Cardiac fibroblast (primary cell): ENCODE data around the gene ERCC1.

ENCODE experiments used
- DNase-seq, 2 donors: peaks; one replicate each; pipeline versions ENCODE4 v3.0.0 to v3.0.0-alpha.2; 2010; ENCODE audit warnings: low read depth in 2 of 2
- H3K4me3 ChIP-seq, 2 donors: replicated peaks in 1 of 2; 1 replicate in 1 of 2; 2 replicates in 1 of 2; pipeline ENCODE4 v1.5.1; 2011; ENCODE audit warnings: low read depth in 2 of 2, low read length in 2 of 2, mild to moderate bottlenecking in 2 of 2, moderate library complexity in 1 of 2
- TF ChIP-seq, protein P1 (sequence below): IDR thresholded peaks from one replicate; pipeline ENCODE4 v1.5.1; 2011; ENCODE audit warnings: low read depth, mild to moderate bottlenecking, low read length, inconsistent platforms

Gene ERCC1

DNA sequence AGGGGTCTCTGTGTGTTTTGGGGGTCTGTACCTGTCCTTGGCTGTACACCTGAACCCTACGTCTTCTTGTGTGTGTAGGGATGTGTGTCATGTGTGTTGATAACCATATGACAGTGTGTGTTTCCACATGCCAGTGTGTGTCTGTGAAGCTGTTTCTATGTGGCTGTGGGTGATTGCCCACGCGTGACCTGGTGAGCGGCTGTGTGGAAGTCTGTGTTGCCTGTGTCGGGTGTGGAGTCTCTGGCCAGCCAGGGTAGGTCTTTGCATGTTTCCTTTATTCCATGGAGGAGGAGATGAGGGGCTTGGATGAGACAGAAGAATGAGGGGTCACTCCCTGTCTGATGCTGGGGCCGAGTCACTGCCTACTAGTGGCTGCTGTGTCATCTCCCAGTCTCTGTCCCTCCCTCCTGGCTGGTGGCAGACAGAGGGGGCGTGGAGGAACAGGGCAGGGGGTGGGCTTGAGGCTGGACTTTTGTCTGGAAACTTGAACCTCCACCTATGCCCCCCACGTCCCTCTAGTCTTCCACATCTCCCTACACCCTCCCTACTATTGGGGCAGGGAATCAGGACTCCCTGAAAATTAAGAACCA, 41.2 kb upstream of the ERCC1 start:
- no peak overlapping the region for H3K4me3 ChIP-seq
- DNase-seq: no peak
- TF ChIP-seq, protein P1, sequence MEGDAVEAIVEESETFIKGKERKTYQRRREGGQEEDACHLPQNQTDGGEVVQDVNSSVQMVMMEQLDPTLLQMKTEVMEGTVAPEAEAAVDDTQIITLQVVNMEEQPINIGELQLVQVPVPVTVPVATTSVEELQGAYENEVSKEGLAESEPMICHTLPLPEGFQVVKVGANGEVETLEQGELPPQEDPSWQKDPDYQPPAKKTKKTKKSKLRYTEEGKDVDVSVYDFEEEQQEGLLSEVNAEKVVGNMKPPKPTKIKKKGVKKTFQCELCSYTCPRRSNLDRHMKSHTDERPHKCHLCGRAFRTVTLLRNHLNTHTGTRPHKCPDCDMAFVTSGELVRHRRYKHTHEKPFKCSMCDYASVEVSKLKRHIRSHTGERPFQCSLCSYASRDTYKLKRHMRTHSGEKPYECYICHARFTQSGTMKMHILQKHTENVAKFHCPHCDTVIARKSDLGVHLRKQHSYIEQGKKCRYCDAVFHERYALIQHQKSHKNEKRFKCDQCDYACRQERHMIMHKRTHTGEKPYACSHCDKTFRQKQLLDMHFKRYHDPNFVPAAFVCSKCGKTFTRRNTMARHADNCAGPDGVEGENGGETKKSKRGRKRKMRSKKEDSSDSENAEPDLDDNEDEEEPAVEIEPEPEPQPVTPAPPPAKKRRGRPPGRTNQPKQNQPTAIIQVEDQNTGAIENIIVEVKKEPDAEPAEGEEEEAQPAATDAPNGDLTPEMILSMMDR: no peak

GRCh38 chr19:45464274-45464673, 40.6 kb upstream of the ERCC1 start:
- TF ChIP-seq, protein P1: no peak
- no peak for DNase-seq
- no peak overlapping the region for H3K4me3 ChIP-seq

- H3K4me3 ChIP-seq: no peak overlapping the region
- TF ChIP-seq, protein P1: no peak
- DNase-seq: no peak
Measured at GRCh38 chr19:45463241-45463640, 39.5 kb upstream of the ERCC1 start.

DNA sequence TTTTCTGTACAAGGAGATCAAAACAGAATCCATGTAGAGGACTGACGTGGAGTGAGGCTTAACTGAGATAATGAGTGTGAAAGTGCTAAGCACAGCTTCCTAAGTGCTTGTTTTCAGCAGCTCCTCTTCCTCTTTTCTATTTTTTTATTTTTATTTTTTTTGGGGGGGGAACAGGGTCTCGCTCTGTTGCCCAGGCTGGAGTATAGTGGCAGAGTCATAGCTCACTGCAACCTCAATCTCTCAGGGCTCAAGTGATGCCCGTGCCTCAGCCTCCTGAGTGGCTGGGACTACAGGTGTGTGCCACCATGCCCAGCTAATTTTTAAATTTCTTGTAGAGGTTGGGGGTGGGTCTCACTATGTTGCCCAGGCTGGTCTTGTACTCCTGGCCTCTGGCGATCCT, 38.5 kb upstream of the ERCC1 start:
- TF ChIP-seq, protein P1: no peak
- DNase-seq: no peak
- H3K4me3 ChIP-seq: no peak overlapping the region

DNA sequence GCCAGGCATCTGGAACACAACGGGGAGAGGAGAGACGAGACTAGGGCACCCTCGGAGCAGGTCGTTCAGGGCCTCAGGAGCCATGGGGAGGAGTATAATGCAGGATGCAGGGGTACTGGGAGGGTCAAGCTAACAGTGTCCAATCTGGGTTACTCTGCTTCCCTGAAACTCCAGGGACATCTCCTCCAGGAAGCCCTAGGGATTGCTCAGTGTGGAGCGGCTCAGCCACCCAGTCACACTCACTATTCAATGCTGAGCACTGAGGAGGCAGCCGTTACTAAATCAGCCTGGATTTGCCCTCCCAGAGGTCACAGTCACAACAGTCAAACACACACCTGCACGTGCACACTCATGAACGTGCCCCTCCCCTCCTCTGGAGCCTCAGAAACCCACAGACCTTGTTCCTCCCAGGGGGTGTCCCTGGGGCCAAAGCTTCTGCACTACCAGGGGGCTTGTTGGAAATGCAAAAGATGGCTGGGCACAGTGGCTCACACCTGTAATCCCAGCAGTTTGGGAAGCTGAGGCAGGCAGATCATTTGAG, 37.2 kb upstream of the ERCC1 start:
- H3K4me3 ChIP-seq: no peak overlapping the region
- no peak for DNase-seq
- TF ChIP-seq, protein P1: no peak

GRCh38 chr19:45457776-45458175, 34.1 kb upstream of the ERCC1 start:
- H3K4me3 ChIP-seq: no peak overlapping the region
- no peak for DNase-seq
- TF ChIP-seq, protein P1: no peak

DNA sequence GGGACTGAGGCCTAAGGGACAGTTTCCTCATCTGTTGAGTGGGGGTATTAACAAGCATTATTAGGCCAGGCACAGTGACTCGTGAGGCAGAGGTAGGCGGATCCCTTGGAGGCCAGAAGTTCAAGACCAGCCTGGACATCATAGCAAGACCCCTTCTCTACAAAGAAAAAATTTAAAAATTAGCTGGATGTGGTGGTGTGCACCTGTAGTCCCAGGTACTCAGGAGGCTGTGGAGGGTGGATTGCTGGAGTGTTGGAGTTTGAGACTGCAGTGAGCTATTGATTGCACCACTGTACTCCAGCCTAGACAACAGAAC, 32.7 kb upstream of the ERCC1 start:
- DNase-seq: no peak
- TF ChIP-seq, protein P1: no peak
- H3K4me3 ChIP-seq: no peak overlapping the region
